A673 (cell line): Measurements from ENCODE around the gene ITIH6. TPM values are rescaled to one million over a fixed set of nuclear protein-coding genes. Genes with fewer than 3 reads are reported as not detected.
A peak's percentile ranks its signal among the peaks of the same experiment; 100 is the strongest.
"Not testable (repeated sequence)": the region's sequence is repeated elsewhere in the genome, so short reads cannot be mapped to it uniquely, and the experiment has no call there.

Experiments
- BruUV-seq: library from RNA; stranded (reverse); fragments of 400-500 nt; replicated peaks from 2 replicates; lab custom pipeline; 2021; lab: Mats Ljungman, UMichigan
- CTCF ChIA-PET: fragments of 300-600 bp; sonication (Branson Sonifier 250); formaldehyde crosslinking; loops from one replicate; lab custom pipeline; 2022; ENCODE audit warnings: antibody characterized with exemption; lab: Charles Lee
- POLR2A ChIA-PET: fragments of 300-600 bp; sonication (Branson Sonifier 250); formaldehyde crosslinking; loops from one replicate; lab custom pipeline; 2022; ENCODE audit warnings: antibody characterized with exemption; ENCODE audit not compliant: low non-redundant PET; lab: Charles Lee
- DNase-seq: peaks from one replicate; pipeline ENCODE4 v3.0.0-alpha.2; 2015; ENCODE audit warnings: low spot score
- H3K27ac ChIP-seq: fragments of 200-600 bp; sonication (generic); 2 replicates; pipeline ENCODE4 v1.5.1; 2016; ENCODE audit warnings: mixed run types, low read depth, mild to moderate bottlenecking, mixed read lengths, antibody characterized with exemption, low read length; ENCODE audit not compliant: poor library complexity, severe bottlenecking
- H3K27me3 ChIP-seq: fragments of 200-600 bp; sonication (generic); replicated peaks from 2 replicates; pipeline ENCODE4 v1.6.1; 2017; ENCODE audit warnings: mixed run types, low read depth, mild to moderate bottlenecking, mixed read lengths, antibody characterized with exemption, low read length; ENCODE audit not compliant: insufficient read depth, poor library complexity
- H3K36me3 ChIP-seq: fragments of 200-600 bp; sonication (generic); 2 replicates; pipeline ENCODE4 v1.6.1; 2016; ENCODE audit warnings: mixed run types, mild to moderate bottlenecking, mixed read lengths, antibody characterized with exemption, low read length; ENCODE audit not compliant: insufficient read depth, poor library complexity, severe bottlenecking
- H3K4me1 ChIP-seq: fragments of 200-600 bp; sonication (generic); 2 replicates; pipeline ENCODE4 v1.6.1; 2017; ENCODE audit warnings: mixed run types, mild to moderate bottlenecking, mixed read lengths, antibody characterized with exemption, low read length; ENCODE audit not compliant: insufficient read depth, poor library complexity, severe bottlenecking
- H3K4me3 ChIP-seq: fragments of 200-600 bp; sonication (generic); 2 replicates; pipeline ENCODE4 v1.5.1; 2016; ENCODE audit warnings: low read depth, mixed run types, mild to moderate bottlenecking, mixed read lengths, low read length; ENCODE audit not compliant: poor library complexity, severe bottlenecking
- H3K9me3 ChIP-seq: fragments of 200-600 bp; sonication (generic); 2 replicates; pipeline ENCODE4 v1.6.1; 2016; ENCODE audit warnings: mixed run types, low read depth, mild to moderate bottlenecking, mixed read lengths, antibody characterized with exemption, low read length; ENCODE audit not compliant: poor library complexity, severe bottlenecking
- CTCF ChIP-seq: fragments of 300-800, 200-600 bp; sonication (generic); conservative IDR thresholded peaks from 2 replicates; pipeline ENCODE4 v1.5.1; 2017; ENCODE audit warnings: low read depth, mild to moderate bottlenecking, antibody characterized with exemption, low read length, moderate library complexity, mixed read lengths
- EZH2 ChIP-seq: fragments of 200-600 bp; sonication (generic); IDR thresholded peaks from 2 replicates; pipeline ENCODE4 v1.6.1; 2017; ENCODE audit warnings: borderline replicate concordance, low read depth, mild to moderate bottlenecking, mixed read lengths, antibody characterized with exemption, low read length; ENCODE audit not compliant: poor library complexity, severe bottlenecking
- intact Hi-C: fragments of 100-400 bp; cut with micrococcal nuclease; formaldehyde crosslinking; loops from one replicate; pipeline ENCODE4 v1.10.0; 2022; ENCODE audit not compliant: unreplicated experiment
- total RNA-seq: library from RNA; stranded (reverse); gene quantifications from 2 replicates; pipeline ENCODE4 v1.2.3, GENCODE V29; 2021

The ITIH6 gene
- total RNA-seq, 1 experiment from 2014 or later, result not detected

DNA sequence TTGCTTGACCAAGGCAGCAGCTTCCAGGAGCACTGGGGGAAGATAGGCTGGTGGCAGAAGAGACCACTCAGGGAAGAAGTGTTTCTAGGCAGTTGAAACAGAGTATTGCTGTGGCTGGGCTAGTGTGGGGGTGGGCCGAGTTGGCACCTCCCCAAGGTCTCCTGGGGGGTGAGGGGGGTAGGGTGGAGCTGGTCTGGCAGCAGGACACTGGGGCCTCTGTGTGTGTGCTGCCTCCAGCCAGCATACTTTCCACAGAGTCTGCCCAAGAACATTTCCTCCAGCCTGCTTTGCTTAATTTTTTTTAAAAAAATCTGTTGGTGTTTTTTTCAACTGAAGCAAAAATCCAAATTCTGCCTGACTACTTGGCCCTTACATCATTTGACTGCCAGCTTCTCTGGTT lies 4.0 kb downstream of the ITIH6 start:
- Histone ChIP-seq H3K27me3 (no peaks in the 10 kb centered on the region), H3K4me1 (no peaks in the 10 kb centered on the region), H3K4me3 (no peak overlapping the region), H3K27ac (no peak overlapping the region), H3K36me3 (no peaks in the 10 kb centered on the region), H3K9me3 (no peaks in the 10 kb centered on the region)
- no TSS peak for BruUV-seq
- CTCF ChIA-PET, result no interaction called here
- intact Hi-C loops, result no loop called here
- DNase-seq, result no peak
- POLR2A ChIA-PET, result no interaction called here
- TF ChIP-seq CTCF (no peak), EZH2 (no peak)

DNA sequence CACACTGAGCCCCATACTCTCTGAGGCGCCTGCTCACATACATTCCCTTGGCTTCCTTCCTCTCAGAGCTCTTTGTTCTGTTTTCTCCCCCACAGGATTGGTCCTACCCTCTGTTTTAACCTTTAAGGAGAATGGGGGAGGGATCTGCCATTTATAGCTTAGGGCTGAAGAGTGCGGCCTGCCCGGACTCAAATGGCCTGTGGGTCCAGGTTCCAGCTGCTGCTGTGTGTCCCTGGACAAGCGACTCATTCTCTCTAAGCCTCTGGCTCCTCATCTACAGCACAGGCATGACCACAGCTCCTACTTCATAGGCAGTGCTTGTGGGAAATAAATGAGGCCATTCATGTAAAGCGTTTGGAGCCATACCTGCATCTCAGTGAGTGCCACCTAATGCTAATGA lies 8.7 kb downstream of the ITIH6 start:
- H3K36me3 ChIP-seq, intact Hi-C loops, CTCF ChIA-PET, H3K27me3 ChIP-seq, POLR2A ChIA-PET, H3K9me3 ChIP-seq, H3K27ac ChIP-seq, H3K4me1 ChIP-seq, BruUV-seq, DNase-seq, H3K4me3 ChIP-seq: not testable (repeated sequence)

- TF ChIP-seq CTCF (no peak), EZH2 (no peak)
- Histone ChIP-seq H3K9me3 (no peaks in the 10 kb centered on the region), H3K4me3 (no peak overlapping the region), H3K36me3 (no peaks in the 10 kb centered on the region), H3K4me1 (no peaks in the 10 kb centered on the region), H3K27ac (no peak overlapping the region), H3K27me3 (no peaks in the 10 kb centered on the region)
- ChIA-PET CTCF (no interaction called here), POLR2A (no interaction called here)
- intact Hi-C loops, result no loop called here
- BruUV-seq, result no TSS peak
- DNase-seq, result no peak
Observed at GRCh38 chrX:54788446-54788845, 9.6 kb downstream of the ITIH6 start.

DNA sequence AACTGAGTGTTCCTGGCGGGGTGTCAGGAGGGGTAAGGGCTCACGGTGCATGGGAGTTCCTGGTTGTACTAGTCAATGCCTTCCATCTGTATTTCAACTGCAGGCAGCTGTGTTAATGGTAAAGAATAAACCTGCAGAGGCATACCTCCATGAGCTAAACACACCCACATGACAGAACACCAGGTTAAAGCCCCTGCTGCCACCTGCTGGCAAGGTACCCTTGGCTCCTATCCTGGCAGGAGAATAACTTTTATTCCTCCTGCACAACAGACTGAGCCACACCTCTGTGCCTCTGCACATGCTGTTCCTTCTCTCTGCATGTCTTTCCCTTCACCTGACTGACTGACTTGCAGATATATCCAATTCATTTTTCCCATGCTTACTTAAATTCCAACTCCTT lies 11.1 kb downstream of the ITIH6 start:
- Histone ChIP-seq H3K4me1 (no peaks in the 10 kb centered on the region), H3K27me3 (no peaks in the 10 kb centered on the region), H3K36me3 (no peaks in the 10 kb centered on the region), H3K27ac (no peak overlapping the region), H3K9me3 (no peaks in the 10 kb centered on the region), H3K4me3 (no peak overlapping the region)
- DNase-seq, result peak; percentile 2
- POLR2A ChIA-PET, result no interaction called here
- BruUV-seq, result no TSS peak
- CTCF ChIA-PET, result interaction anchor here (1.4 kb wide), 1 partner anchor 147 kb away, joined by 4 read pairs; no protein-coding TSS in a partner anchor
- intact Hi-C loops, result no loop called here
- no peak for TF ChIP-seq CTCF
- TF ChIP-seq EZH2, result no peak
